Panc1 (cell line): ENCODE results near the gene GPR31. TPM values are rescaled to one million over a fixed set of nuclear protein-coding genes. Genes with fewer than 3 reads are reported as not detected.
"Not testable (repeated sequence)": the region's sequence is repeated elsewhere in the genome, so short reads cannot be mapped to it uniquely, and the experiment has no call there.

Experiments used
- ATAC-seq: fragments of 200-7000 bp; cut with Tn5 transposase; 2 replicates; pipeline ENCODE4 v1.9.1; 2020; ENCODE audit warnings: mild to moderate bottlenecking, moderate library complexity
- Bru-seq: library from RNA; stranded (reverse); fragments of 400-500 nt; gene quantifications from one replicate; lab custom pipeline; 2021; lab: Mats Ljungman, UMichigan
- BruChase-seq, 2 experiments: library from RNA; stranded (reverse); fragments of 400-500 nt; gene quantifications; one replicate each; lab custom pipeline; 2021; lab: Mats Ljungman, UMichigan
- BruUV-seq: library from RNA; stranded (reverse); fragments of 400-500 nt; replicated peaks from 2 replicates; lab custom pipeline; 2021; lab: Mats Ljungman, UMichigan
- CTCF ChIA-PET: fragments of 300-600 bp; sonication (Branson Sonifier 250); formaldehyde crosslinking; loops from one replicate; lab custom pipeline; 2022; ENCODE audit warnings: antibody characterized with exemption; lab: Charles Lee
- POLR2A ChIA-PET: fragments of 300-600 bp; sonication (Branson Sonifier 250); formaldehyde crosslinking; loops from one replicate; lab custom pipeline; 2022; ENCODE audit warnings: antibody characterized with exemption; lab: Charles Lee
- DNase-seq: peaks from one replicate; pipeline ENCODE4 v3.0.0-alpha.2; 2010; ENCODE audit warnings: low read depth, low spot score
- H3K27ac ChIP-seq: 2 replicates; pipeline ENCODE4 v1.5.1; 2011; ENCODE audit warnings: mild to moderate bottlenecking, low read length, inconsistent platforms
- H3K27me3 ChIP-seq: fragments of 200-500 bp; sonication (Bioruptor generic); 2 replicates; pipeline ENCODE4 v1.6.0; 2014; ENCODE audit warnings: low read length, inconsistent platforms; ENCODE audit not compliant: control insufficient read depth, insufficient read depth
- H3K36me3 ChIP-seq: fragments of 200-500 bp; sonication (Bioruptor generic); 2 replicates; pipeline ENCODE4 v1.5.1; 2014; ENCODE audit warnings: inconsistent platforms, mild to moderate bottlenecking, low read length, moderate library complexity; ENCODE audit not compliant: control insufficient read depth, insufficient read depth
- H3K4me1 ChIP-seq: 2 replicates; pipeline ENCODE4 v1.5.1; 2011; ENCODE audit warnings: inconsistent platforms, mild to moderate bottlenecking, low read length, moderate library complexity; ENCODE audit not compliant: control insufficient read depth, insufficient read depth
- H3K4me3 ChIP-seq, 2 experiments: 2 replicates each; pipeline ENCODE4 v1.5.1; 2011 to 2012; ENCODE audit warnings: low read depth in 2 of 2, low read length in 2 of 2, mild to moderate bottlenecking in 2 of 2, inconsistent platforms in 1 of 2, moderate library complexity in 1 of 2
- H3K9me3 ChIP-seq: fragments of 200-500 bp; sonication (Bioruptor generic); 2 replicates; pipeline ENCODE4 v1.5.1; 2014; ENCODE audit warnings: low read depth, mild to moderate bottlenecking, inconsistent platforms, low read length, moderate library complexity; ENCODE audit not compliant: control insufficient read depth, insufficient read depth
- CTCF ChIP-seq: fragments of 450-650 bp; IDR thresholded peaks from 2 replicates; pipeline ENCODE4 v1.5.1; 2017; ENCODE audit warnings: mild to moderate bottlenecking
- POLR2AphosphoS5 ChIP-seq: IDR thresholded peaks from 2 replicates; pipeline ENCODE4 v1.6.1; 2012; ENCODE audit warnings: mild to moderate bottlenecking, low read depth, low read length, moderate library complexity
- REST ChIP-seq, 2 experiments: IDR thresholded peaks; 2 replicates each; pipeline ENCODE4 v1.6.1; 2011 to 2012; ENCODE audit warnings: low read depth in 2 of 2, control low read depth in 1 of 2, low read length in 1 of 2, mild to moderate bottlenecking in 1 of 2, moderate library complexity in 1 of 2; ENCODE audit not compliant: insufficient read depth in 1 of 2
- SIN3A ChIP-seq: IDR thresholded peaks from 2 replicates; pipeline ENCODE4 v1.6.1; 2012; ENCODE audit warnings: low read depth, mild to moderate bottlenecking, low read length, moderate library complexity, borderline replicate concordance; ENCODE audit not compliant: insufficient read depth
- TCF7L2 ChIP-seq: IDR thresholded peaks from 2 replicates; pipeline ENCODE4 v1.6.1; 2011; ENCODE audit warnings: mild to moderate bottlenecking, low read depth, low read length, inconsistent platforms
- in situ Hi-C: cut with HindIII; loops from 2 replicates; pipeline ENCODE4 v1.10.0; 2016; ENCODE audit warnings: low sequenced_read_pairs, low pct_unique_long_range_greater_than_20kb
- intact Hi-C: fragments of 100-400 bp; cut with micrococcal nuclease; formaldehyde crosslinking; loops from one replicate; pipeline ENCODE4 v1.10.0; 2022; ENCODE audit not compliant: unreplicated experiment
- long read RNA-seq: library from polyadenylated mRNA; unstranded; transcript quantifications from one replicate; pipeline ENCODE4 v2.0.0, GENCODE V29; 2021; ENCODE audit not compliant: unreplicated experiment
- polyA plus RNA-seq: library from polyadenylated mRNA; unstranded; fragments of >200 nt; gene quantifications from one replicate; pipeline ENCODE4 v1.2.1, GENCODE V29; 2012; ENCODE audit warnings: missing spikeins; ENCODE audit not compliant: insufficient read length
- total RNA-seq: library from RNA; stranded (reverse); gene quantifications from one replicate; pipeline ENCODE4 v1.2.1, GENCODE V29; 2021; ENCODE audit not compliant: unreplicated experiment

The GPR31 gene
- total RNA-seq (not detected), Bru-seq, nascent RNA (not detected), BruChase-seq, experiment 1, labeled RNA remaining after a 2-hour chase (not detected), BruChase-seq, experiment 2, labeled RNA remaining after a 6-hour chase (not detected)
- not detected for polyA plus RNA-seq
- long read RNA-seq: 0 reads

GRCh38 chr6:167157863-167158262 is at the start of gene GPR31:
GPR31 (minus strand) TSS chr6:167157980; CDS start chr6:167157831, 149 bp downstream.
- in situ Hi-C loops: no loop called here
- ATAC-seq: no peak
- BruUV-seq: no TSS peak
- ChIA-PET POLR2A (no interaction called here), CTCF (no interaction called here)
- peaks cover 18% of the 10 kb centered on the region for H3K27me3 ChIP-seq
- H3K36me3 ChIP-seq: no peaks in the 10 kb centered on the region
- no peak for DNase-seq
- no peak within 1 kb of the TSS for H3K27ac ChIP-seq
- no peak within 1 kb of the TSS for H3K4me3 ChIP-seq
- H3K9me3 ChIP-seq: no peaks in the 10 kb centered on the region
- H3K4me1 ChIP-seq: peaks cover 6% of the 10 kb centered on the region; the same call in 1 of the 2 replicates
- TF ChIP-seq CTCF (no peak), SIN3A (no peak), POLR2AphosphoS5 (no peak), TCF7L2 (no peak), REST (IDR thresholded peaks at IDR 0.05; ENCODE audit: insufficient read depth in 1 of 2, low read depth in 2 of 2, low read length in 1 of 2) (no peak)
- intact Hi-C loops: no loop called here

GRCh38 chr6:167207527-167207926 is 49.7 kb upstream of the GPR31 start:
- ChIA-PET POLR2A (no interaction called here), CTCF (no interaction called here)
- 0 out of 2 replicates have a peak, but pooled peaks cover 3% of the 10 kb centered on the region for H3K4me1 ChIP-seq
- no peaks in the 10 kb centered on the region for H3K9me3 ChIP-seq
- H3K4me3 ChIP-seq: no peak overlapping the region
- H3K27me3 ChIP-seq: no peaks in the 10 kb centered on the region
- H3K27ac ChIP-seq: no peak overlapping the region
- ATAC-seq (no peak), DNase-seq (no peak)
- intact Hi-C loops (no loop called here), in situ Hi-C loops (no loop called here)
- no TSS peak for BruUV-seq
- no peaks in the 10 kb centered on the region for H3K36me3 ChIP-seq
- TF ChIP-seq TCF7L2: no peak
- no peak for TF ChIP-seq CTCF
- no peak for TF ChIP-seq POLR2AphosphoS5
- no peak for TF ChIP-seq SIN3A
- no peak for TF ChIP-seq REST (IDR thresholded peaks at IDR 0.05; ENCODE audit: insufficient read depth in 1 of 2, low read depth in 2 of 2, low read length in 1 of 2)

- POLR2A ChIA-PET, H3K27ac ChIP-seq, H3K4me1 ChIP-seq, H3K36me3 ChIP-seq, ATAC-seq, intact Hi-C loops, H3K9me3 ChIP-seq, CTCF ChIA-PET, H3K27me3 ChIP-seq, BruUV-seq, DNase-seq, in situ Hi-C loops, H3K4me3 ChIP-seq: not testable (repeated sequence)
These were observed 47.5 kb upstream of the GPR31 start for GRCh38 chr6:167205316-167205715.
